Activated T-helper 17 cell treated with anti-CD3 and anti-CD28 coated beads, Interleukin-2, amount 50 U/mL, for 72 hours (primary cell): ENCODE measurements around the gene UPP2. TPM values are rescaled to one million over a fixed set of nuclear protein-coding genes. Genes with fewer than 3 reads are reported as not detected.

Experiments used
- ATAC-seq: fragments of 150-1000 bp; cut with Tn5 transposase; replicated peaks from 2 replicates; pipeline ENCODE4 v1.10.0; 2021; ENCODE audit warnings: mild to moderate bottlenecking, moderate library complexity
- H3K27ac Mint-ChIP-seq: one replicate; pipeline ENCODE4 v1.8.0; 2022; ENCODE audit warnings: mixed read lengths
- H3K27me3 Mint-ChIP-seq: one replicate; pipeline ENCODE4 v1.8.0; 2022; ENCODE audit warnings: mixed read lengths
- H3K36me3 Mint-ChIP-seq: one replicate; pipeline ENCODE4 v1.8.0; 2022; ENCODE audit warnings: low read depth, mild to moderate bottlenecking, mixed read lengths
- H3K4me1 Mint-ChIP-seq: one replicate; pipeline ENCODE4 v1.8.0; 2022; ENCODE audit warnings: mixed read lengths
- H3K4me3 Mint-ChIP-seq: one replicate; pipeline ENCODE4 v1.8.0; 2022; ENCODE audit warnings: mild to moderate bottlenecking, mixed read lengths
- H3K9me3 Mint-ChIP-seq: one replicate; pipeline ENCODE4 v1.8.0; 2022; ENCODE audit warnings: mixed read lengths
- total RNA-seq, 2 donors: library from RNA; stranded (reverse); gene quantifications; one replicate each; pipeline ENCODE4 v1.2.3, GENCODE V29; 2022

UPP2 gene
- total RNA-seq, 2 donors from 2014 or later, result not detected

DNA sequence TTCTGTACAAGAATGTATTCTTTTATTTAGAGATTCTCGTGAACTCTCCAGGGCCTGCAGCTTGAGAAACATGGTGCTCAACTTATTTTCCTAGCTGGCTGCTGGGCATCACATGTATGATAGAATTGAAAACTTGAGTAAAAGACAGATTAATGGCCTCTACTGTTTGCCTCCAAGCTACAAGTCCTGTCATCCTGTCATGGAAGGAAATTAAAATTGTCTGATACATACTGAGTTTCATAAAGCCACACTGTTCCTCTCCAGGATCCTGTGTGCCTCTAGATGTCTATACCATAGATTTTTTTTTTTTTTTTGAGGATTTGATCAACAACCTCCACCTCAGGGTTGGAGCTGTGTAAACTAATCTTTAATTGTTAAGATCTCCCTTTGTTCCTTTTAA, 38.5 kb downstream of the UPP2 start:
- H3K9me3 Mint-ChIP-seq, result no peaks in the 10 kb centered on the region
- H3K4me3 Mint-ChIP-seq, result no peak overlapping the region
- ATAC-seq, result no peak
- H3K27ac Mint-ChIP-seq, result no peak overlapping the region
- no peaks in the 10 kb centered on the region for H3K36me3 Mint-ChIP-seq
- peaks cover 25% of the 10 kb centered on the region for H3K27me3 Mint-ChIP-seq
- H3K4me1 Mint-ChIP-seq, result no peaks in the 10 kb centered on the region

GRCh38 chr2:158142165-158142564, 40.5 kb downstream of the UPP2 start:
- no peak overlapping the region for H3K27ac Mint-ChIP-seq
- no peaks in the 10 kb centered on the region for H3K4me1 Mint-ChIP-seq
- no peak overlapping the region for H3K4me3 Mint-ChIP-seq
- H3K27me3 Mint-ChIP-seq, result peaks cover 37% of the 10 kb centered on the region
- no peaks in the 10 kb centered on the region for H3K36me3 Mint-ChIP-seq
- no peak for ATAC-seq
- H3K9me3 Mint-ChIP-seq, result peaks cover 4% of the 10 kb centered on the region

DNA sequence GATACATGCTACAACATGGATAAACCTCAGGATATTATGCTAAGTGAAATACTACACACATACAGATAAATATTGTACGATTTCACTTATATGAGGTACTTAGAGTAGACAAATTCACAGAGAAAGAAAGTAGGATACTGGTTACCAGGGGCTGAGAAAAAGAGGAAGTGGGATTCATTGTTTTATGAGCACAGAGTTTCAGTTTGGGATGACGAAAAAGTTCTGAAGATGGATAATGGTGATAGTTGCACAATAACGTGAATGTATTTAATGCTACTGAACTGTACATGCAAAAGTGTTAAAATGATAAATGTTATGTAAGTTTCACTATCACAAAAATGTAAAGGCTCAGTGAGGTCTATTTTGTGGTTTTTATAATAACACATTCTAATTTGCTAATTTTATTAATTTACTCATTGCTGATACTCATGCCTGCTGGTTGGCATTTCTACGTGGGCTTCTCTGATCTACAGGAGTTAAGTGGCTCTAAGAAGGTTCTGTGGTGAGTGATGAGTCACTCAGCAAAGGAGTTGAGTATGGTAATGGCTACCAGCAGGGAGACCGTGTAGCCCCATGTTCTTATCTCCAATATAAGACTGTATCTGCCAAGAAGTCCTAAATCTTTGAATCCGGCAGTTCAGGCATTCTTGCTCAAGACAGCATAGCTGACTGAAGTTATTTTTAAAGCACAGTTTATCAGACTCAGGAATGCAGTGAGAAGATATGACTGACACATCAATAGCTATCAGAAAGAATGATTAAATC, 41.1 kb downstream of the UPP2 start:
- Mint-ChIP-seq H3K4me3 (no peak overlapping the region), H3K9me3 (peaks cover 4% of the 10 kb centered on the region), H3K36me3 (no peaks in the 10 kb centered on the region), H3K27me3 (peaks cover 39% of the 10 kb centered on the region), H3K4me1 (no peaks in the 10 kb centered on the region), H3K27ac (no peak overlapping the region)
- ATAC-seq, result no peak

DNA sequence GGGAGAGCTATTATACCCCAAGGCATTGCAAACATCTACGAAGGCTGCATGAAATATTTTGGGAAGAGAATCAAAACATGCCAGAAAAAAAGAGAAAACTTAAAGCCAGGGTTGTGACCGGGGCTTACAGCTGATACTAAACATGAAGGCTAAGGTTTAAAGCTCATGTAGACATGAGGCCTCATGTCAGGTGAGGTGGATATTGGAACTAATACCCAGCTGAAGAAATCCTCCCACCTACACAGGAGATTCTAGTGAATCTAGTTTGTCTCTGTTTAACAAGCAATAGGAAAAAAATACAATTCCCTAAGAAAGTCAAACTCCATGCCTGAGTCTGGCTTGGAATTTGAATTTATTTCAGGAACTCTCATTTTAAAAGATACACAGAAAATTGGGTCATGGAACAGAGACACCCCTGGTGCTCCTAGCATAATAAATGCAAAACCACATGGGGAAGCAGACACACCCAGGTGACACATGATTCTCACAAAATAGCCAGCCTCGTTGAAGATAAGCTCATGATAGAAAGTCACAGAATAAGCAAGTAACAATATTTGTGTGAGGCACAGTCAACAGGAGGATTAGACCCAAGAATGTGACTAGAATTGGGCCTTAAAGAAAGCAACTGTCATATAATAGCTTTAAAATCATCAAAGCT, 42.2 kb downstream of the UPP2 start:
- ATAC-seq, result no peak
- Mint-ChIP-seq H3K4me1 (no peaks in the 10 kb centered on the region), H3K27me3 (peaks cover 34% of the 10 kb centered on the region), H3K9me3 (peaks cover 4% of the 10 kb centered on the region), H3K4me3 (no peak overlapping the region), H3K27ac (no peak overlapping the region), H3K36me3 (no peaks in the 10 kb centered on the region)

- ATAC-seq, result no peak
- Mint-ChIP-seq H3K9me3 (peaks cover 4% of the 10 kb centered on the region), H3K36me3 (no peaks in the 10 kb centered on the region), H3K27me3 (peaks cover 34% of the 10 kb centered on the region), H3K4me1 (no peaks in the 10 kb centered on the region), H3K4me3 (no peak overlapping the region), H3K27ac (no peak overlapping the region)
Measured at GRCh38 chr2:158144914-158145625, 43.4 kb downstream of the UPP2 start.

DNA sequence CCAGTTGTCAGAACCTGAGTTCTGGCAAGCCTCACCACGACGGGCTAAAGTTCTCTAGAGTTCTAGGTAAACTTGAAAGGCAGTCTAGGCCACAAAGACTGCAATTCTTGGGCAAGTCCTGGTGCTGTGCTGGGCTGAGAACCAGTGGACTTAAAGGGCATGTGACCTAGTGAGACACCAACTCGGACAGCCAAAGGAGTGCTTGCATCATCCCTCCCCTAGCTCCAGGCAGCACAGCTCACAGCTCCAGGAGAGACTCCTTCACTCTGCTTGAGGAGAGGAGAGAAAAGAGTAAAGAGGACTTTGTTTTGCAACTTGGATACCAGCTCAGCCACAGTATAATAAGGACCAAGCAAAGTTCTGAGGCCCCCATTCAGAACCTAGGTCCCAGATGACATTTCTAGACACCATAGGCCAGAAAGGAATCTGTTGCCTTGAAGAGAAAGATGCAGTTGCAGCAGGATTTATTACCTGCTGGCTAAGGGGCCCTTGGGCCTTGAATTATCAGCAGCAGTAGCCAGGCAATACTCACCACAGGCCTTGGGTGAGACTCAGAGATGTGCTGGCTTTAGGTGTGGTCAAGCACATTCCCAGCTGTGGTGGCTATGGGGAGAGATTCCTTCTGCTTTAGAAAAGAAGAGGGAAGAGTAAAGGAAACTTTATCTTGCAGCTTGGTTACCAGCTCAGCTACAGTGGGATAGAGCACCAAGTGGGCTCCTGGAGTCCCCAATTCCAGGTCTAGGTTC, 51.8 kb downstream of the UPP2 start:
- H3K4me1 Mint-ChIP-seq, result no peaks in the 10 kb centered on the region
- H3K9me3 Mint-ChIP-seq, result no peaks in the 10 kb centered on the region
- H3K27ac Mint-ChIP-seq, result no peak overlapping the region
- H3K27me3 Mint-ChIP-seq, result peaks cover 4% of the 10 kb centered on the region
- no peak overlapping the region for H3K4me3 Mint-ChIP-seq
- ATAC-seq, result no peak
- no peaks in the 10 kb centered on the region for H3K36me3 Mint-ChIP-seq

DNA sequence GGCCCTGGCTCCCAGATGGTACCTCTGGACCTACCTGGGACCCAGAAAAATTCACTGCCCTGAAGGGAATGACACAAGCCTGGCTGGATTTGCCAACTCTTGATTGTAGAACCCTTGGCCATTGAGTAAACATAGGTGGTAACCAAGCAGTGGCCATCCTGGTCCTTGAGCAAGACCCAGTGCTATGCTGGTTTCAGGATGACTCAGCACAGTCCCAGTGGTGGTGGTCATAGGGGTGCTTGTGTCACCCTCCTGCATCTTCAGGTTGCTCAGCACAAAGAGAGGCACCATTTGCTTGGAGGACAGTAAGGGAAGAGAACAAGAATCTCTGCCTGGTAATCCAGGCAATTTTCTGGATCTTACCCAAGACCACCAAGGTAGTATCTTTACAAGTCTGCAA, 52.9 kb downstream of the UPP2 start:
- Mint-ChIP-seq H3K27me3 (peaks cover 8% of the 10 kb centered on the region), H3K36me3 (no peaks in the 10 kb centered on the region), H3K27ac (no peak overlapping the region), H3K4me1 (no peaks in the 10 kb centered on the region), H3K9me3 (no peaks in the 10 kb centered on the region), H3K4me3 (no peak overlapping the region)
- ATAC-seq, result no peak

DNA sequence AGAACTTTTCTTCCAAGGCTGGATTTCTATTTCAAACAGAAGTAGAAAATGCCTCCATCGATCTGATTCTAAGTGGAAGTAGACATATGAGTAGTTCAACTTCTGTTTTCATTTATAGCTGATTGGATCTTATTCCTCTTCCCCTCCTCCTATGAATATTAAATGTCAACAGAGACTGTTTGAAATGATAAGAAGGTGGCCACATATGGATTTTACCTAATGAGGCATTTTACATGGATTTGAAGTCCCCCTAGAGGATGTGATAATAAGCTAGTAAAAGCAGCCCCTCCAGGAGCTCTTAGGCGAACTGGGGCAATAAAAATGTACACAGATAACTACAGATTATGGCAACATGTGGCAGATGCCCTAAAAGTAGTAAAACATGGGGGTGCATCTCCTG, 71.0 kb downstream of the UPP2 start:
- no peaks in the 10 kb centered on the region for H3K4me1 Mint-ChIP-seq
- no peak overlapping the region for H3K4me3 Mint-ChIP-seq
- no peak overlapping the region for H3K27ac Mint-ChIP-seq
- no peaks in the 10 kb centered on the region for H3K9me3 Mint-ChIP-seq
- ATAC-seq, result no peak
- H3K36me3 Mint-ChIP-seq, result no peaks in the 10 kb centered on the region
- H3K27me3 Mint-ChIP-seq, result peaks cover 13% of the 10 kb centered on the region

DNA sequence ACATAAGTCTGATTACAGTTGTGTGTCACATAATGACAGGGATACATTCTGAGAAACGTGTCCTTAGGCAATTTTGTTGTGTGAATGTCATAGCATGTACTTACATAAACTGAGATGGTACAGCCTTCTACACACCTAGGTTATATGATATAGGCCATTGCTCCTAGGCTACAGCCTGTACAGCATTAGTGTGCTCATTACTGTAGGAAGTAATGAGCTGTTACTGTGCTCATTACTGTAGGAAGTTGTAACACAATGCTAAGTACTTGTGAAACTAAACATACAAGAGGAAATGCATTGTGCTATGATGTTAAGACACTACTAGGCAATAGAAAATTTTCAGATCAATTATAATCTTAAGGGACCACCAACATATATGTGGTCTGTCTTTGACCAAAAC, 72.8 kb downstream of the UPP2 start:
- Mint-ChIP-seq H3K36me3 (no peaks in the 10 kb centered on the region), H3K4me3 (no peak overlapping the region), H3K27ac (no peak overlapping the region), H3K9me3 (no peaks in the 10 kb centered on the region), H3K27me3 (peaks cover 25% of the 10 kb centered on the region), H3K4me1 (no peaks in the 10 kb centered on the region)
- no peak for ATAC-seq

- Mint-ChIP-seq H3K36me3 (no peaks in the 10 kb centered on the region), H3K9me3 (no peaks in the 10 kb centered on the region), H3K27ac (no peak overlapping the region), H3K4me1 (no peaks in the 10 kb centered on the region), H3K4me3 (no peak overlapping the region), H3K27me3 (peaks cover 25% of the 10 kb centered on the region)
- ATAC-seq, result no peak
Measured at GRCh38 chr2:158174956-158175355, 73.3 kb downstream of the UPP2 start.

GRCh38 chr2:158178646-158179045, 77.0 kb downstream of the UPP2 start:
- ATAC-seq, result no peak
- H3K4me3 Mint-ChIP-seq, result no peak overlapping the region
- H3K9me3 Mint-ChIP-seq, result no peaks in the 10 kb centered on the region
- H3K4me1 Mint-ChIP-seq, result no peaks in the 10 kb centered on the region
- peaks cover 34% of the 10 kb centered on the region for H3K27me3 Mint-ChIP-seq
- H3K36me3 Mint-ChIP-seq, result no peaks in the 10 kb centered on the region
- no peak overlapping the region for H3K27ac Mint-ChIP-seq

DNA sequence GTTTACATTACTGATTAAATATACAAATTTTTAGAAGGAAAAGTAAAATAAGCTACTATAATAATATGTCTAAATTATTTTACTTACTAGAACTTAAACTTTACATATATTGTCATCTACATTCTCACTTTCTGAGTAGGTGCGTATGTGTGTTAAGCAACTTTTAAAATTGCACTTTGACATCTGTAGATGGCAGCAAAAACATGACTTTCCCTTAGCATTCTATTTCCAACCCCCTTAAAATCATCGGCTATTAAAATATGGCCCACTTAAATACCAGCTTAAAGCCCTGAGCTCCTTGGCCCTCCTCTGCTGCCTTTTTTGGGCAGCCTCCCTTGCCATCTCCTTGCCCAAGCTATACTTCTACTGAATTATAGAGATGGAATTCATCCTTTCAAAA, 78.0 kb downstream of the UPP2 start:
- no peak overlapping the region for H3K4me3 Mint-ChIP-seq
- no peaks in the 10 kb centered on the region for H3K36me3 Mint-ChIP-seq
- H3K4me1 Mint-ChIP-seq, result no peaks in the 10 kb centered on the region
- no peak overlapping the region for H3K27ac Mint-ChIP-seq
- H3K9me3 Mint-ChIP-seq, result no peaks in the 10 kb centered on the region
- ATAC-seq, result no peak
- H3K27me3 Mint-ChIP-seq, result peaks cover 34% of the 10 kb centered on the region

- Mint-ChIP-seq H3K36me3 (no peaks in the 10 kb centered on the region), H3K4me1 (no peaks in the 10 kb centered on the region), H3K27ac (no peak overlapping the region), H3K4me3 (no peak overlapping the region), H3K27me3 (peaks cover 40% of the 10 kb centered on the region), H3K9me3 (no peaks in the 10 kb centered on the region)
- ATAC-seq, result no peak
Measured at GRCh38 chr2:158181171-158181570, 79.5 kb downstream of the UPP2 start.

DNA sequence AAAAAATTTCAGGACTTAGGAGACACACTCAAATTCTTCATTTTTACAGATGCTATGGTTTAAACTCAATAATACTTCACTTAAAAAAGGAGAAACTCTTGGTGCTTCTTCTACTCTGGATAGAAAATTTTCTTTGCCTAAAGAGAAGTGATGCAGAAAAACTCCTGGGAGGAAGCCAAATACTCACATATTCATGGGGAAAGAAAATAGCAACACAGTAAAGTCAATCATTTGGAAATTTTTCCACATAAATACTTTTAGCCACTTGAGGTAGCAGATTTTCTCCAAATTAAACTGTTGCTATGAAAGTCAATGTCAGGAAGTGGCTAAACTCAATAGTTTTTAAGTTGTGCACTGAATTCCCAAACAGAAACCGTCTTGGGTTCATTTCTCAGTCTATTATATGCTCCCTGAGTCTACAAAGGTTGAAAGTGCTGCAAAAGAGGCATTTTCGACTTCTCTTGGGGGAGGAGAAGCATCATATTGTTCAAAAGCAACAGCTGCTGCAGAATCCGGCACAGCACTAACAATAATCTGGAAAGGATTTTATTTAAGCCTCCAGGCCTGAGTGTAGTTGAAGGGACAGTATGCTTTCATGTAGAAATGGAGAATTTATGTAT, 81.1 kb downstream of the UPP2 start:
- Mint-ChIP-seq H3K27ac (no peak overlapping the region), H3K4me1 (no peaks in the 10 kb centered on the region), H3K27me3 (peaks cover 40% of the 10 kb centered on the region), H3K4me3 (no peak overlapping the region), H3K9me3 (no peaks in the 10 kb centered on the region), H3K36me3 (no peaks in the 10 kb centered on the region)
- ATAC-seq, result no peak
